Mucosa of descending colon (tissue), 3 donors: ENCODE results near the gene TMEFF2. TPM values are rescaled to one million over a fixed set of nuclear protein-coding genes. Genes with fewer than 3 reads are reported as not detected.

Source experiments
- ATAC-seq: fragments of 200-7000 bp; cut with Tn5 transposase; one replicate; pipeline ENCODE4 v1.9.1; 2020; ENCODE audit warnings: mild to moderate bottlenecking, moderate library complexity
- DNase-seq, 3 donors: peaks; one replicate each; pipeline ENCODE4 v3.0.0-alpha.2; 2020
- H3K36me3 ChIP-seq: fragments of 200-600 bp; one replicate; pipeline ENCODE4 v1.8.0; 2021; ENCODE audit warnings: low read depth, mild to moderate bottlenecking
- H3K4me1 ChIP-seq: fragments of 200-600 bp; one replicate; pipeline ENCODE4 v1.8.0; 2021; ENCODE audit warnings: low read depth, mild to moderate bottlenecking
- H3K4me3 ChIP-seq: fragments of 200-600 bp; one replicate; pipeline ENCODE4 v1.8.0; 2021; ENCODE audit warnings: mild to moderate bottlenecking
- H3K9me3 ChIP-seq: fragments of 200-600 bp; one replicate; pipeline ENCODE4 v1.8.0; 2021; ENCODE audit warnings: mild to moderate bottlenecking
- CTCF ChIP-seq: fragments of 200-600 bp; IDR thresholded peaks from one replicate; pipeline ENCODE4 v1.8.0; 2022; ENCODE audit warnings: antibody characterized with exemption, mild to moderate bottlenecking
- intact Hi-C, 2 donors: fragments of 100-400 bp; cut with DNase I in 1 of 2; cut with micrococcal nuclease in 1 of 2; formaldehyde crosslinking; loops; one replicate each; pipeline versions ENCODE4 v1.11.0 to v1.11.1; 2022; cut with DNase I, micrococcal nuclease
- total RNA-seq, 3 donors: library from RNA; stranded (reverse); fragmentation: NEBNext Ultra II Directional in 2 of 3; extraction: Animal tissue kit (Norgen Biotek cat#: 25700) in 2 of 3; gene quantifications; one replicate each; pipeline versions ENCODE4 v1.2.1 to v1.2.4, GENCODE V29; 2021 to 2023
- donor health status: DM: no; HTN: no; CAD: no; lungs with moderate emphysema.
- donor health status: DM: no; HTN: no; CAD: no.
- donor health status: DM: no; HTN: yes; CAD: no.

The TMEFF2 gene
- total RNA-seq, 3 donors from 2014 or later: 0.31 to 1.0 TPM; not detected in 1

- no peak for DNase-seq
- no peaks in the 10 kb centered on the region for H3K4me1 ChIP-seq
- no peaks in the 10 kb centered on the region for H3K9me3 ChIP-seq
- no peak for ATAC-seq
- TF ChIP-seq CTCF: no peak
- no peak overlapping the region for H3K4me3 ChIP-seq
- H3K36me3 ChIP-seq: no peaks in the 10 kb centered on the region
- intact Hi-C loops: no loop called here
Measured at GRCh38 chr2:192218970-192219369, 24.2 kb upstream of the TMEFF2 start.

GRCh38 chr2:192218377-192218776 is 23.6 kb upstream of the TMEFF2 start:
- no peak for ATAC-seq
- H3K4me1 ChIP-seq: no peaks in the 10 kb centered on the region
- intact Hi-C loops: no loop called here
- no peak for TF ChIP-seq CTCF
- DNase-seq: no peak
- H3K4me3 ChIP-seq: no peak overlapping the region
- no peaks in the 10 kb centered on the region for H3K36me3 ChIP-seq
- no peaks in the 10 kb centered on the region for H3K9me3 ChIP-seq

GRCh38 chr2:192216336-192216735 is 21.6 kb upstream of the TMEFF2 start:
- no peak for TF ChIP-seq CTCF
- no peak for ATAC-seq
- DNase-seq: no peak
- H3K4me1 ChIP-seq: no peaks in the 10 kb centered on the region
- H3K9me3 ChIP-seq: no peaks in the 10 kb centered on the region
- H3K36me3 ChIP-seq: no peaks in the 10 kb centered on the region
- H3K4me3 ChIP-seq: no peak overlapping the region
- intact Hi-C loops: no loop called here

GRCh38 chr2:192215096-192215877 is 20.6 kb upstream of the TMEFF2 start:
- Histone ChIP-seq H3K36me3 (no peaks in the 10 kb centered on the region), H3K4me3 (no peak overlapping the region), H3K4me1 (no peaks in the 10 kb centered on the region), H3K9me3 (no peaks in the 10 kb centered on the region)
- TF ChIP-seq CTCF: no peak
- no peak for ATAC-seq
- DNase-seq: no peak
- intact Hi-C loops: no loop called here

GRCh38 chr2:192208848-192209247 is 14.1 kb upstream of the TMEFF2 start:
- TF ChIP-seq CTCF: no peak
- DNase-seq (no peak), ATAC-seq (no peak)
- intact Hi-C loops: no loop called here
- H3K4me3 ChIP-seq: no peak overlapping the region
- H3K36me3 ChIP-seq: no peaks in the 10 kb centered on the region
- no peaks in the 10 kb centered on the region for H3K9me3 ChIP-seq
- H3K4me1 ChIP-seq: no peaks in the 10 kb centered on the region

- no peaks in the 10 kb centered on the region for H3K4me1 ChIP-seq
- ATAC-seq (no peak), DNase-seq (no peak)
- intact Hi-C loops: no loop called here
- no peaks in the 10 kb centered on the region for H3K36me3 ChIP-seq
- no peaks in the 10 kb centered on the region for H3K9me3 ChIP-seq
- TF ChIP-seq CTCF: no peak
- H3K4me3 ChIP-seq: no peak overlapping the region
Measured at GRCh38 chr2:192206399-192206798, 11.7 kb upstream of the TMEFF2 start.
